Measurements from ENCODE around the gene SDK2.

The SDK2 gene

GRCh38 chr17:73432624-73433190 is 211.5 kb downstream of the SDK2 start:
- DNase-seq (ENCODE audit: low read depth in 4 of 4, low spot score in 1 of 4), result no peak

DNA sequence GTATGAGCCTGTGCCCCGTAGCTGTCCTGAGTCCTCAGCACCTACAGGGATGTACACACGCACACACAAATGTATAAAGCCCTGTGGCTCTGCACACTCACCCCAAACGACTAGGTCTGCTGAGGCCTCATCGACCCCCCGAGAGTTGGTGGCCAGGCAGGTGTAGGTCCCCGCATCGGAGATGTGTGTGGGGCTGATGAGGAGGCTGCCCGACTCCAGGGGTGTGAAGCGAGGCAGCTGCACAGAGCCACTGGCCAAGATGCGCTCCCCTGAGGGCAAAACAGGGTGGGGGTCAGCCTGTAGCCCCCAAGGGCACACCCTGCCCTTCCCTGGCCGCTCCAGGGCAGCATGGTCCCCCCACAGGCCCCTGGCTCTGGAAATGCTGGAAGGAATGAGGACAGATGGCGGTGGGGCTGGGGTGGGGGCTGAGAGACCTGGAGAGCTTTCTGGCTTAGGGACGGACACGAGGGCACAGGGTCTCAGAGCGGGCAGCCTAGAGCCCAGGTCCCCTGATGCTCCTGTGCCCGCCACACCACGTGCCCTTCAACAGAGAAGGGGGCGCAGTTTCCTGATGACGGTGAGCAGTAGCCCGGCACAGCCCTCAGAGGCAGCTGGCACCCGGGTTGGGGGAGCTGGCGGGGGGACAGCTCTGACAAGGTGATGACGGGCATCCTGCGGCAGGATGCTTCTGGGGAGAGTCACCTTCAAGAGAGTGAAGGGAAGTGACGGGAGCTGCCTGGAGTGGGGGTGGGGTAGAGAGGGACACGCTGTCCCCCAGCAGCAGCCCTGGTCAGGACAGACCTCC is 212.6 kb downstream of the SDK2 start:
- no peak for DNase-seq (ENCODE audit: low read depth in 4 of 4, low spot score in 1 of 4)

- DNase-seq (ENCODE audit: low read depth in 4 of 4, low spot score in 1 of 4), result no peak
These were observed 213.4 kb downstream of the SDK2 start for GRCh38 chr17:73430848-73431247.

DNA sequence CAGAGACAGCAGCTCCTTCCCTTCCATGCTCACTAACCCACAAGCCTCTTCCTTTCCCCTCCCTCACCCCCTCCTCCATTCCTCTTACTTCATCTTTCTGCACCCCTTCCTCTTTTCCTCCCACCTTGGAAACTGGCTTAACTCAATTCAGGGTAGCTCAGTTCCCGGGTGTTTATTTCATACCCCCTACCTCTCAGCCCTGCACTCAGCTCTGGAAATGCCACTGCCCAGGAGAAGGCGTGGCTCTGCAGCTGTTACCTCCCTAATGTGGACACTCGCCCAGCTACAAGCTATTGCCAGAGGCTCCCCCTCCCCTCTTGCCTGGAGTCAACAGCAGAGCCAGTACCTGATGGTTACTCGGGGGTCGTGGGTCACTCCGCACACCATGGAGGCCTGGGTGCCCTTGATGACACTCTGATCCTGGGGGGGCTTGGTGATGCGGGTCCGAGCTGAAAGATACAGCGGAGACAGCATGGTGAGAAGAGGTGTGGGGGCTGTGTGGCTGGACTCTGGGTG is 214.0 kb downstream of the SDK2 start:
- DNase-seq (ENCODE audit: low read depth in 4 of 4, low spot score in 1 of 4), result no peak

GRCh38 chr17:73429440-73430164 is 214.6 kb downstream of the SDK2 start:
- peak; percentile 71 to 84 (median 80) for DNase-seq (ENCODE audit: low read depth in 4 of 4, low spot score in 1 of 4)

GRCh38 chr17:73427198-73427597 is 217.0 kb downstream of the SDK2 start:
- DNase-seq (ENCODE audit: low read depth in 4 of 4, low spot score in 1 of 4), result no peak

GRCh38 chr17:73424571-73424970 is 219.7 kb downstream of the SDK2 start:
- DNase-seq (ENCODE audit: low read depth in 4 of 4, low spot score in 1 of 4), result no peak

DNA sequence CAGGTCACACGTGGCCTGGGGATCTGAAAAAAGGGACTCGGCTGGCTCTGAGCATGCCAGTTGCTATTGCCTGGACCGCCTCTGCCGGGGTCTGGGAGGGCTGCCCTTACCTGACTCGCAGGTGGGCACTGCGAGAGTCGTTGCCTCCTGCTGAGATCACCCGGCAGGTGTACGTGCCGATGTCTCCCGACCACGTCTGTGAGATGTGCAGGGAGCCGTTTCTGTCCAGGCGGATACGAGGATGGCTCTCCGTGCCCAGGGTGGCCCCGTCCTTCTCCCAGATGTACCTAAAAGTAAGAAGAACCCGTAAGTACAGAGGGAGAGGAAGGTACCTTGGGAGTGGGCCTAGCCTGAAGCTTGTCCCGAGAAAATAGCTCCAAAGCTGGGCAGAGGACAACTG is 220.4 kb downstream of the SDK2 start:
- no peak for DNase-seq (ENCODE audit: low read depth in 4 of 4, low spot score in 1 of 4)

- no peak for DNase-seq (ENCODE audit: low read depth in 4 of 4, low spot score in 1 of 4)
These were observed 221.0 kb downstream of the SDK2 start for GRCh38 chr17:73423159-73423715.

DNA sequence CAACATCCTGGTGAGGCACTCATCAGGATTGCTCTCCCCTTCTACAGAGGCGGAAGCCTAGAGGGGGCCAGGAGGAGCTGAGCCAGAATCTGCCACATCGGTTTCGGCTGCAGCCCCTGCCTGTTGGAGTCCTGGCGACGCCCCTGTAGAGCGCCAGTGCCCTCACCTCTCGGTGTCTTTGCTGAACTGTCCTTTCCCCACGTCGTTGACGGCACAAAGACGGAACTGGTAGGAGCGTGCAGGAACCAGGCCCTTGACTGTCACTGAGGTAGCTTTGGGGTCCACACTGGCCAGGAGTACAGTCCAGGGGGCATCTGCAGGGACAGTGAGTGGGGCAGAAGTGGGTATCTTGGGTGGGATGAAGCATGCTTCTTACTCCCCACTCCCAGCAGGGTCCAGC is 222.1 kb downstream of the SDK2 start:
- DNase-seq (ENCODE audit: low read depth in 4 of 4, low spot score in 1 of 4), result no peak

DNA sequence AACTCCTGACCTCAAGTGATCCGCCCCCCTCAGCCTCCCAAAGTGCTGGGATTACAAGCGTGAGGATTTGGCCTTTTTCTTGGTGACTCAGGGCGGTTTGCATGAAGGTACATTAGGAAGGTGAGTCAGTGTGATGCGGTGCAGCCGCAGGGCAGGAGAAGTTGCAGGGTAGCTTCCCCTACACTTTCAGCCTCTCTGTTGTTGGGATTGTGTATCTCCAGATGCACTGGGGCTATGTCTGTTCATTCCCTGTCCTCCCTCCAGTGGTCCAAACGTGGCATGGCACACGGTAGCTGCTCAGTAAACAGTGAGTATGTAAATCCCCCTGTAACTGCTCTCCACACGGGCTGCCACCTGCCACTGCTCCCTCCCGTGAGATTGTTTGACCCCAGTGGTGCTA is 223.3 kb downstream of the SDK2 start:
- DNase-seq (ENCODE audit: low read depth in 4 of 4, low spot score in 1 of 4), result no peak

DNA sequence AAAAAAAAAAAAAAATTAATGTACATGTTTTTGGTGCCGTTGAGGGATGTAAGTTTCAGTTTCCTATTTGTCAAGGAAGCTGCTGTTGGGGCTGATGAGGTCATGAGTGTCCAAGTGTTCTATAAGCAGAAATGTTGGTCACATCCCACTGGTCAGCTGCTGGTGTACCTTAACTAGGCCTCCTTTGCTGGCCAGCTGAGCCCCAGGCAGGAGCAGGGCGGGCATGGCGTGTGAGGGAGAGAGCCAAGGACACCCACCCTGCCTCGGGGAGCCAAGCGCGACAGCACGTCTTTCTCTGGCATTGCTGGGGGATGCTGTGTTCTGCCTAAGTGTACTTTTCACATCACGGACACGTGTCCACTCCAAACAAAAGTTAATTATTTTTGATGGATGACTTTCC is 224.4 kb downstream of the SDK2 start:
- no peak for DNase-seq (ENCODE audit: low read depth in 4 of 4, low spot score in 1 of 4)

- no peak for DNase-seq (ENCODE audit: low read depth in 4 of 4, low spot score in 1 of 4)
These were observed 225.2 kb downstream of the SDK2 start for GRCh38 chr17:73419051-73419450.

- no peak for DNase-seq (ENCODE audit: low read depth in 4 of 4, low spot score in 1 of 4)
These were observed 228.5 kb downstream of the SDK2 start for GRCh38 chr17:73415782-73416181.

DNA sequence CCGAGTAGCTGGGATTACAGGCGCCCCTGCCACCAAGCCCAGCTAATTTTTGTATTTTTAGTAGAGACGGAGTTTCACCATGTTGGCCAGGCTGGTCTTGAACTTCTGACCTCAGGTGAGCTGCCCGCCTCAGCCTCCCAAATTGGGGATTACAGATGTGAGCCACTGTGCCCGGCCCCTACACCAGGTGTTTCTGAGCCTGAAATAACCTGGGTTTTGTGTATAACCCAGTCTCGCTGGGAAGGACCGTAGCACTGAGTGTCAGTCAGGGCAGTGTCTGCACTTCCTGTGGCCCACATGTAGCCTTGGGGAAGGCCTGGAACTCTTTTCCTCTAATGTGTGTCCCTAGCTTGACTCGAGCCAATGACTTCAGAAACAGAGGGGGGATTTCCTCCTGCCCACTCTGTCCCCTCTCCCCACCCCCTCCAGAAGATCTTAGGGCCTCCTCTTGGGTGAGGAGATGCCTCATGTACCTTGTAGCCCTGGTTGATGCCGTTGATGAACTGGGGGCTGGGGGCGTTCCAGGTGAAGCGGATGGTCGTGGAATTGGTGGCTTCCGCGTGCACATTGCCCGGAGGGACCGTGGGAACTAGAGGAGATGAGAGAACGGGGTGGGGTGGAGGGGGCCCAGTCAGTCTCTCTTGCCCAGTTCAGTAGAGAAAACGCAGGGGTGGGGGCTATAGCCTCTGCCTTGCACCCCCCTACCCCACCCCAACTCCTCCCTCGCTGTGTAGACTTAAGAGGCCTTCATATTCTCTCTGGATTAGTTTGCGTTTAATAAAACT is 229.9 kb downstream of the SDK2 start:
- DNase-seq (ENCODE audit: low read depth in 4 of 4, low spot score in 1 of 4), result no peak

- DNase-seq (ENCODE audit: low read depth in 4 of 4, low spot score in 1 of 4), result no peak
These were observed 231.3 kb downstream of the SDK2 start for GRCh38 chr17:73412914-73413313.

DNA sequence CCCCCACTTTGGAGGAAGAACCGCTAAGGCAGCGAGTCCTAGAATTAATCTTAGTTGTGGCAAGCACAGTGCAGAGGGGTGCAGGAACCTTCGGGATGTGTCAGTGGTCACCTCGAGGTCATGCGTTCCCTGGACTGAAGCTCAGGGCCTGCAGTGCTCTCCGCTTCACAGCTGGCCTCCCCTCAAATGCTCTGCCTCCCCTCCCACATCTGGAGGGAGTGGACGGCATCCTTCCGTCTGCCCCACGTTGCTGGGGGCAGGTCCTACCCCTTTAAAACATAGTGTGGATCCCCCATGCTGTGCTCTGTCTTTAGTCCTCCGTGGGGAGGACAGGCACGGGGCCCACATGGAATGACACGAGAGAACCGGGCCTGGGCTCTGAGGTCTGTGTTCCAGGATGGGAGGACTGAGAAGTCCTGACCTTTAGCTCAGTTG is 232.9 kb downstream of the SDK2 start:
- no peak for DNase-seq (ENCODE audit: low read depth in 4 of 4, low spot score in 1 of 4)

- no peak for DNase-seq (ENCODE audit: low read depth in 4 of 4, low spot score in 1 of 4)
These were observed 233.5 kb downstream of the SDK2 start for GRCh38 chr17:73410586-73411312.

GRCh38 chr17:73404246-73404645 is 240.0 kb downstream of the SDK2 start:
- no peak for DNase-seq (ENCODE audit: low read depth in 4 of 4, low spot score in 1 of 4)

- DNase-seq (ENCODE audit: low read depth in 4 of 4, low spot score in 1 of 4), result no peak
These were observed 241.8 kb downstream of the SDK2 start for GRCh38 chr17:73402466-73402865.

Data from stimulated activated CD4-positive, alpha-beta T cell treated with anti-CD3 and anti-CD28 coated beads, Interleukin-1b, Interleukin-23, amount 100 ng/mL, for 24 hours (primary cell).